DMS53 treated with DMSO at 0.1 percent for 48 hours (cell line): ENCODE data around the gene EPM2A.
"Not testable (repeated sequence)": the region's sequence is repeated elsewhere in the genome, so short reads cannot be mapped to it uniquely, and the experiment has no call there.

Experiments
- DNase-seq: peaks from one replicate; lab custom pipeline; 2025; ENCODE audit not compliant: unreplicated experiment; lab: John Stamatoyannopoulos, UW

Gene EPM2A

GRCh38 chr6:145731447-145731846 lies 3.9 kb downstream of the EPM2A start:
- DNase-seq = no peak

- no peak for DNase-seq
Observed at GRCh38 chr6:145729887-145730286, 5.4 kb downstream of the EPM2A start.

GRCh38 chr6:145728444-145729385 lies 6.6 kb downstream of the EPM2A start:
- no peak for DNase-seq

- no peak for DNase-seq
Observed at GRCh38 chr6:145727817-145728388, 7.4 kb downstream of the EPM2A start.

GRCh38 chr6:145725570-145725969 lies 9.8 kb downstream of the EPM2A start:
- DNase-seq = no peak

- no peak for DNase-seq
Observed at GRCh38 chr6:145723646-145724045, 11.7 kb downstream of the EPM2A start.

- DNase-seq = no peak
Observed at GRCh38 chr6:145722190-145722589, 13.1 kb downstream of the EPM2A start.

GRCh38 chr6:145721144-145721543 lies 14.2 kb downstream of the EPM2A start:
- DNase-seq = no peak

GRCh38 chr6:145715426-145715825 lies 19.9 kb downstream of the EPM2A start:
- no peak for DNase-seq

GRCh38 chr6:145714731-145715130 lies 20.6 kb downstream of the EPM2A start:
- no peak for DNase-seq

GRCh38 chr6:145713773-145714172 lies 21.5 kb downstream of the EPM2A start:
- no peak for DNase-seq

GRCh38 chr6:145711372-145711771 lies 23.9 kb downstream of the EPM2A start:
- DNase-seq = no peak

GRCh38 chr6:145707397-145707796 lies 27.9 kb downstream of the EPM2A start:
- no peak for DNase-seq

GRCh38 chr6:145705561-145705960 lies 29.8 kb downstream of the EPM2A start:
- DNase-seq = no peak

- DNase-seq = peak; percentile 3
Observed at GRCh38 chr6:145704143-145704781, 31.1 kb downstream of the EPM2A start.

- no peak for DNase-seq
Observed at GRCh38 chr6:145699462-145699861, 35.9 kb downstream of the EPM2A start.

GRCh38 chr6:145697401-145697800 lies 37.9 kb downstream of the EPM2A start:
- DNase-seq = not testable (repeated sequence)

GRCh38 chr6:145694083-145694737 lies 41.1 kb downstream of the EPM2A start:
- no peak for DNase-seq

GRCh38 chr6:145690969-145691368 lies 44.4 kb downstream of the EPM2A start:
- DNase-seq = no peak

- no peak for DNase-seq
Observed at GRCh38 chr6:145689529-145689928, 45.8 kb downstream of the EPM2A start.

GRCh38 chr6:145688493-145688905 lies 46.8 kb downstream of the EPM2A start:
- DNase-seq = peak; percentile 71
